Neural progenitor cell (in vitro differentiated cells): Measurements from ENCODE around the gene PAK4. TPM values are rescaled to one million over a fixed set of nuclear protein-coding genes. Genes with fewer than 3 reads are reported as not detected.

Source experiments
- DNase-seq: peaks from one replicate; pipeline ENCODE4 v3.0.0-alpha.2; 2016; ENCODE audit warnings: low spot score
- H2AFZ ChIP-seq: fragments of 200-600 bp; sonication (generic); replicated peaks from 2 replicates; pipeline ENCODE4 v1.6.1; 2016; ENCODE audit warnings: antibody characterized with exemption
- H3F3A ChIP-seq: fragments of 200-600 bp; sonication (generic); 2 replicates; pipeline ENCODE4 v1.6.1; 2016; ENCODE audit warnings: antibody characterized with exemption, low read depth
- H3K27ac ChIP-seq: fragments of 200-600 bp; sonication (generic); 2 replicates; pipeline ENCODE4 v1.5.1; 2016; ENCODE audit warnings: mild to moderate bottlenecking
- H3K27me3 ChIP-seq: fragments of 200-600 bp; sonication (generic); 2 replicates; pipeline ENCODE4 v1.6.1; 2016; ENCODE audit warnings: mild to moderate bottlenecking, moderate library complexity
- H3K36me3 ChIP-seq: fragments of 200-600 bp; sonication (generic); 2 replicates; pipeline ENCODE4 v1.5.1; 2016
- H3K4me1 ChIP-seq: fragments of 200-600 bp; sonication (generic); 2 replicates; pipeline ENCODE4 v1.6.1; 2016; ENCODE audit warnings: mixed run types
- H3K4me2 ChIP-seq: fragments of 200-600 bp; sonication (generic); 2 replicates; pipeline ENCODE4 v1.6.1; 2016
- H3K4me3 ChIP-seq: fragments of 200-600 bp; sonication (generic); 2 replicates; pipeline ENCODE4 v1.5.1; 2016
- H3K79me2 ChIP-seq: fragments of 200-600 bp; sonication (generic); 2 replicates; pipeline ENCODE4 v1.6.1; 2016; ENCODE audit warnings: low read depth
- H3K9ac ChIP-seq: fragments of 200-600 bp; sonication (generic); 2 replicates; pipeline ENCODE4 v1.6.1; 2016
- H3K9me3 ChIP-seq: fragments of 200-600 bp; sonication (generic); 2 replicates; pipeline ENCODE4 v1.5.1; 2016; ENCODE audit warnings: low read depth
- H4K20me1 ChIP-seq: fragments of 200-600 bp; sonication (generic); 2 replicates; pipeline ENCODE4 v1.6.1; 2016; ENCODE audit warnings: low read depth
- H3K27ac Mint-ChIP-seq: 3 replicates; pipeline ENCODE4 v1.8.0; 2021; ENCODE audit warnings: mixed read lengths
- H3K27me3 Mint-ChIP-seq: 2 replicates; pipeline ENCODE4 v1.8.0; 2022; ENCODE audit warnings: low read depth, mild to moderate bottlenecking, inconsistent platforms, moderate library complexity, mixed read lengths; ENCODE audit not compliant: insufficient read depth
- H3K36me3 Mint-ChIP-seq: 3 replicates; pipeline ENCODE4 v1.8.0; 2021; ENCODE audit warnings: mixed read lengths
- H3K4me1 Mint-ChIP-seq: 3 replicates; pipeline ENCODE4 v1.8.0; 2021; ENCODE audit warnings: mixed read lengths
- H3K4me3 Mint-ChIP-seq: 3 replicates; pipeline ENCODE4 v1.8.0; 2021; ENCODE audit warnings: mild to moderate bottlenecking, moderate library complexity, mixed read lengths
- H3K9me3 Mint-ChIP-seq: 3 replicates; pipeline ENCODE4 v1.8.0; 2020; ENCODE audit warnings: mixed read lengths
- EZH2 ChIP-seq: fragments of 200-600 bp; sonication (generic); IDR thresholded peaks from 2 replicates; pipeline ENCODE4 v1.6.1; 2017; ENCODE audit warnings: antibody characterized with exemption, mild to moderate bottlenecking, moderate library complexity
- EZH2phosphoT487 ChIP-seq: fragments of 200-600 bp; sonication (generic); IDR thresholded peaks from 2 replicates; pipeline ENCODE4 v1.6.1; 2017; ENCODE audit warnings: antibody characterized with exemption
- total RNA-seq: library from RNA; depleted of rRNA; stranded (reverse); fragments of >200 nt; gene quantifications from 2 replicates; pipeline ENCODE4 v1.2.3, GENCODE V29; 2015; ENCODE audit warnings: low replicate concordance
- TF ChIP-seq, protein P1 (sequence below): fragments of 200-600 bp; sonication (generic); IDR thresholded peaks from 2 replicates; pipeline ENCODE4 v1.5.1; 2017; ENCODE audit warnings: antibody characterized with exemption, mild to moderate bottlenecking

Gene PAK4
- total RNA-seq, 1 donor from 2014 or later, result 9.7 TPM

DNA sequence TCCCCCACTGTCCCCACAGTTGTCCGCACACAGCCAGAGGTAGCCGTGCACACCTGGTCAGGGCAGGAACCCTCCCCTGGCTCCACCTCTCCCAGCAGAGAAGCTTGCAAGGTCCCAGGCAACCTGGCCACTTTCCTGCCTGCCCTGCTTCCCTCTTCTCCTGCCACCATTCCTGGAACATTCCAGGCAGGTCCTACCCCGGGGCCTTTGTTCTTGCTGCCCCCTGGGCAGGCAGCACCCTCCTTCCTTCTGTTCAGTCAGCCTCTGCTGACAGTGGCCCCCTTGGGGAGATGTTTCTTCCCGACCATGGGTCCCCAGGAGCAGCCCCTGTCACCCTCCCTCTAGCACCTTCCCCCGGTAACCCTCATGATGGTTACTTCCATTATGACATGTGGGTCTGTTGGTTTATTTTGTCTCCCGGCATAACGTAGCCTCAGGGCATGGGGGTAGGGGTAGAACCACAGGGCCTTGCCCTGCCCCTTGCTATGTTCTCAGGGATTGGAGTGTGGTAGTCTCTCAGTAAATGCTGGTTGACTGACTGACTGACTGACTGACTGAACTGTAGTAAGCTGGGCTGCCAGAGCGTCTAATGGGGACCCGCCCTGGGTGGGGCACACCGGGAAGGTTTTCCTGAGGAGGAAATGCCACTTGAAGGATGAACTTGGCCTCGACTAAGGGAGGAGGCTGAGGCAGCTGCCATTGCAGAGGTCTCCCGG, 10.8 kb downstream of the PAK4 start:
- Mint-ChIP-seq H3K9me3 (no peaks in the 10 kb centered on the region), H3K4me3 (no peak overlapping the region), H3K27me3 (no peaks in the 10 kb centered on the region), H3K27ac (peak overlapping the region; percentile 79), H3K36me3 (no peaks in the 10 kb centered on the region), H3K4me1 (peaks cover 52% of the 10 kb centered on the region)
- Histone ChIP-seq H3K79me2 (peaks cover 99% of the 10 kb centered on the region), H2AFZ (no peak overlapping the region), H3K4me3 (no peak overlapping the region), H3K4me1 (peaks cover 63% of the 10 kb centered on the region), H3K36me3 (no peaks in the 10 kb centered on the region), H3K27me3 (no peaks in the 10 kb centered on the region), H3K27ac (no peak overlapping the region), H3K9ac (no peak overlapping the region), H3K9me3 (no peaks in the 10 kb centered on the region), H3K4me2 (no peak overlapping the region), H3F3A (peaks cover 20% of the 10 kb centered on the region), H4K20me1 (peaks cover 99% of the 10 kb centered on the region)
- DNase-seq, result no peak
- TF ChIP-seq EZH2phosphoT487, result no peak
- TF ChIP-seq EZH2, result no peak
- TF ChIP-seq, protein P1, sequence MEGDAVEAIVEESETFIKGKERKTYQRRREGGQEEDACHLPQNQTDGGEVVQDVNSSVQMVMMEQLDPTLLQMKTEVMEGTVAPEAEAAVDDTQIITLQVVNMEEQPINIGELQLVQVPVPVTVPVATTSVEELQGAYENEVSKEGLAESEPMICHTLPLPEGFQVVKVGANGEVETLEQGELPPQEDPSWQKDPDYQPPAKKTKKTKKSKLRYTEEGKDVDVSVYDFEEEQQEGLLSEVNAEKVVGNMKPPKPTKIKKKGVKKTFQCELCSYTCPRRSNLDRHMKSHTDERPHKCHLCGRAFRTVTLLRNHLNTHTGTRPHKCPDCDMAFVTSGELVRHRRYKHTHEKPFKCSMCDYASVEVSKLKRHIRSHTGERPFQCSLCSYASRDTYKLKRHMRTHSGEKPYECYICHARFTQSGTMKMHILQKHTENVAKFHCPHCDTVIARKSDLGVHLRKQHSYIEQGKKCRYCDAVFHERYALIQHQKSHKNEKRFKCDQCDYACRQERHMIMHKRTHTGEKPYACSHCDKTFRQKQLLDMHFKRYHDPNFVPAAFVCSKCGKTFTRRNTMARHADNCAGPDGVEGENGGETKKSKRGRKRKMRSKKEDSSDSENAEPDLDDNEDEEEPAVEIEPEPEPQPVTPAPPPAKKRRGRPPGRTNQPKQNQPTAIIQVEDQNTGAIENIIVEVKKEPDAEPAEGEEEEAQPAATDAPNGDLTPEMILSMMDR, result no peak

DNA sequence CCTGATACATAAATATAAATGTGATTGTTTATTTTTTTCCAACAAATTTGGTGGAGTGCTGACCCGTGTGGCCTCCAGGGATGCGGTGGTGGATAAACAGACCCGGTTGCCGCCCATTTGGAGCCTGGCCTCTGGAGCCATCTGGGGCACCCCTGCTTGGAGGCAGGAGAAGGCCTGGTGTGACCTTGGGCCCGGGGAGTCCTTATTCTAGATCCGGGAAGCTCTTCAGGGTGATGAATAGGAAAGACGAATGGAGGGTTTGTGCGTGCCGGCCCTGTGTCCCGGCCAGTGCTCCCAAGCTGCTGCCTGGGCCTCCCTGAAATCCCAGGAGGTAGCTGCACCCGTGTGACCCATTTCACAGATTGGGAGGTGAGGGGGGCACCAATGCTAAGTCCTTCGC, 11.5 kb downstream of the PAK4 start:
- H3K9ac ChIP-seq, result no peak overlapping the region
- H3K27me3 ChIP-seq, result no peaks in the 10 kb centered on the region
- no peaks in the 10 kb centered on the region for H3K9me3 Mint-ChIP-seq
- no peaks in the 10 kb centered on the region for H3K36me3 Mint-ChIP-seq
- no peak overlapping the region for H3K4me2 ChIP-seq
- H3K27ac ChIP-seq, result no peak overlapping the region
- H3K79me2 ChIP-seq, result peaks cover 99% of the 10 kb centered on the region
- TF ChIP-seq EZH2 (no peak), EZH2phosphoT487 (no peak)
- TF ChIP-seq, protein P1, result no peak
- peaks cover 55% of the 10 kb centered on the region for H3K4me1 ChIP-seq
- H3K4me1 Mint-ChIP-seq, result peaks cover 54% of the 10 kb centered on the region
- peaks cover 99% of the 10 kb centered on the region for H4K20me1 ChIP-seq
- H3K27me3 Mint-ChIP-seq, result no peaks in the 10 kb centered on the region
- no peak overlapping the region for H2AFZ ChIP-seq
- no peak for DNase-seq
- H3K4me3 ChIP-seq, result no peak overlapping the region
- H3F3A ChIP-seq, result peaks cover 20% of the 10 kb centered on the region
- H3K9me3 ChIP-seq, result no peaks in the 10 kb centered on the region
- H3K36me3 ChIP-seq, result no peaks in the 10 kb centered on the region
- no peak overlapping the region for H3K4me3 Mint-ChIP-seq
- peak overlapping the region; percentile 79 for H3K27ac Mint-ChIP-seq

DNA sequence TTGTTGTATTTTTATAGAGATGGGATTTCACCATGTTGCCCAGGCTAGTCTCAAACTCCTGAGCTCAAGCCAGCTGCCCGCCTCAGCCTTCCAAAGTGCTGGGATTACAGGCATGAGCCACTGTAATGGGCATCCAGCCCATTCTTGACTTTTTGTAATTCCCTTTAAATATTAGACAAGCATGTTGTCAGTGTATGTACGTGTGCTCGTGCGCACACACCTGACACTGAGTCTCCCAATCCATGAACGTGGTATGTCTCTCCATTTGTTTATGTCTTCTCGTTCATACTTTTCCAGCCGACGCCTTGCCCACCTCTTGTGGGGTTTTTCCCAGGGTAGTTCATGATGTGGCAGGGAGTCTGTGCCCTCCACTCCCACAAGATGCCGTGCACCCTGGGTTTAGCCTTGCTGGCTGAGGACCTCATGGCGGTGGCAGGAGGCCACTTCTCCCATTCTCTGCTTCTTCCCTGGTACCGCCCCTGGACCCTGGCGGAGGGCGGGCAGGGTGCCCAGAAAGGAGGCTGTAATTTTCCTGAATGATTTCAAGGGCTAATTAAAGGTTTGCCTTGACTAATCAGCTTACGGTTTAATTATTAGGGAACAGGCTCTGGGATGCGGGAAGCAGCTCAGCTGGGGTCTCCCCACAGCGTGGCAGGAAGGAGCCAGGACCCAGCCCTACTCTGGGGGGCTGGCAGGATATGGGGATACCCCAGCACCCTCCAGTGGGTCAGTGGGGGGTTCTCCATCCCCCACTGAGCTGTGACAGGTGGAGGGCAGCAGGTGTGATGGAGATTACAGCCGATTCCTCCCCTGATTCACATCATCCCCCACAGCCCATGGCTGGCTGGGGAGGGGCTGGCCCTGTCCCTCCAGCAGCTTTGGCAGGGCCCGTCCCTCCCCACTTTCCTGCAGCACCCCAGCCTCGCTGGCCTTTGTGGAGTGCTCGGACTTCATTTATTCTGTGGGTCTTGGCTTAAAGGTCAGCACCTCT, 12.9 kb downstream of the PAK4 start:
- peak overlapping the region; percentile 65 for H3K27ac ChIP-seq
- DNase-seq, result no peak
- peaks cover 11% of the 10 kb centered on the region for H3F3A ChIP-seq
- H3K4me1 ChIP-seq, result peaks cover 42% of the 10 kb centered on the region
- H3K9me3 Mint-ChIP-seq, result no peaks in the 10 kb centered on the region
- no peaks in the 10 kb centered on the region for H3K27me3 ChIP-seq
- H3K4me3 ChIP-seq, result peak overlapping the region; percentile 28
- no peaks in the 10 kb centered on the region for H3K9me3 ChIP-seq
- H2AFZ ChIP-seq, result no peak overlapping the region
- peaks cover 95% of the 10 kb centered on the region for H4K20me1 ChIP-seq
- H3K4me1 Mint-ChIP-seq, result peaks cover 46% of the 10 kb centered on the region
- peak overlapping the region; percentile 29 for H3K27ac Mint-ChIP-seq
- H3K36me3 Mint-ChIP-seq, result no peaks in the 10 kb centered on the region
- no peak for TF ChIP-seq EZH2phosphoT487
- H3K9ac ChIP-seq, result peak overlapping the region; percentile 20
- peak overlapping the region; percentile 74 for H3K4me2 ChIP-seq
- H3K79me2 ChIP-seq, result peaks cover 98% of the 10 kb centered on the region
- H3K27me3 Mint-ChIP-seq, result no peaks in the 10 kb centered on the region
- no peaks in the 10 kb centered on the region for H3K36me3 ChIP-seq
- peak overlapping the region; percentile 23 for H3K4me3 Mint-ChIP-seq
